Thymus (tissue), 11 donors: ENCODE results near the gene ZNF346. TPM values are rescaled to one million over a fixed set of nuclear protein-coding genes. Genes with fewer than 3 reads are reported as not detected.

Source experiments
- DNase-seq, 9 donors: peaks; one replicate each; pipeline ENCODE4 v3.0.0-alpha.2; 2013; ENCODE audit warnings: low spot score in 9 of 9, low read depth in 6 of 9, missing footprints in 1 of 9
- H3K27ac ChIP-seq, 2 donors: one replicate each; pipeline ENCODE4 v1.5.1; 2013; ENCODE audit warnings: control low read depth in 1 of 2, low read depth in 1 of 2, low read length in 1 of 2, mild to moderate bottlenecking in 1 of 2, moderate library complexity in 1 of 2
- H3K27me3 ChIP-seq, 2 donors: one replicate each; pipeline ENCODE4 v1.5.1; 2013; ENCODE audit warnings: low read length in 1 of 2; ENCODE audit not compliant: control insufficient read depth in 2 of 2, insufficient read depth in 1 of 2
- H3K36me3 ChIP-seq, 2 donors: one replicate each; pipeline ENCODE4 v1.5.1; 2013; ENCODE audit warnings: low read length in 1 of 2, mild to moderate bottlenecking in 1 of 2, moderate library complexity in 1 of 2; ENCODE audit not compliant: control insufficient read depth in 2 of 2, insufficient read depth in 2 of 2
- H3K4me1 ChIP-seq, 2 donors: one replicate each; pipeline ENCODE4 v1.5.1; 2013; ENCODE audit warnings: low read length in 2 of 2; ENCODE audit not compliant: control insufficient read depth in 2 of 2, insufficient read depth in 2 of 2
- H3K4me3 ChIP-seq, 2 donors: one replicate each; pipeline ENCODE4 v1.5.1; 2013; ENCODE audit warnings: low read length in 2 of 2, control low read depth in 1 of 2, mild to moderate bottlenecking in 1 of 2
- H3K9me3 ChIP-seq, 2 donors: one replicate each; pipeline ENCODE4 v1.5.1; 2013; ENCODE audit warnings: low read length in 1 of 2, mild to moderate bottlenecking in 1 of 2; ENCODE audit not compliant: control insufficient read depth in 2 of 2, insufficient read depth in 1 of 2
- WGBS: extraction: QIAGEN DNeasy Blood & Tissue Kit; methylation state at CpG from one replicate; pipeline ENCODE4 v1.1.7; 2013; 5-methylcytosine and 5-hydroxymethylcytosine counted together
- polyA plus RNA-seq: library from polyadenylated mRNA; stranded (reverse); fragments of 200-250 nt; gene quantifications from one replicate; pipeline ENCODE4 v1.2.3, GENCODE V29; 2013
- total RNA-seq: library from RNA; stranded (reverse); fragments of 120-200 nt; gene quantifications from one replicate; pipeline ENCODE4 v1.2.4, GENCODE V29; 2013
- donor health status: healthy.

Gene ZNF346
- total and polyA plus RNA-seq, 2 donors: 8.0 to 14.5 TPM

DNA sequence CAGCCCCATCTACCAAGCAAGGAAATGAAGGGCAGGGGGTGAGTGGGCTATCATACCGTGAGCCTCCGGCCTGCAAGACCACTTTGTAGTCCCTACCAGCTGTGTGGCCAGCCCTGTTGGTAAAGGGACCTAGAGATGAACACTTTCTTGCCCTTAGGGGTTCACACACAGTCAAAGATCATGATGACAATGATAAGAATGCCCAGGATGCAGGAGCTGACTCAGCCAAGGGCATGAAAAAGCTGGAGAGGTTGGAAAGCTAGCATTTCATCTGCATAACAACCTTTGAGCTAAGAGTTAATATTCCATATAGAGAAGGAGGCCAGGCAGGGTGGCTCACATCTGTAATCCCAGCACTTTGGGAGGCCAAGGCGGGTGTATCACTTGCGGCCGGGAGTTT, 45.0 kb downstream of the ZNF346 start:
- H3K36me3 ChIP-seq: peaks cover 36 to 41% of the 10 kb centered on the region in 2 donors

GRCh38 chr5:177070536-177071191, 48.2 kb downstream of the ZNF346 start:
- 97% methylated on average over 6 of the region's 6 CpGs for WGBS
- Histone ChIP-seq H3K27me3 (no peaks in the 10 kb centered on the region), H3K36me3 (peaks cover 12 to 23% of the 10 kb centered on the region in 2 donors), H3K9me3 (no peaks in the 10 kb centered on the region), H3K4me1 (peaks cover 0 to 3% of the 10 kb centered on the region in 2 donors), H3K27ac (no peak overlapping the region), H3K4me3 (no peak overlapping the region)
- DNase-seq: no peak

More for the DNA sequence above, 45.0 kb downstream of the ZNF346 start:
- Histone ChIP-seq H3K4me1 (peaks cover 0 to 3% of the 10 kb centered on the region in 2 donors), H3K27ac (no peak overlapping the region), H3K9me3 (no peaks in the 10 kb centered on the region), H3K4me3 (no peak overlapping the region), H3K27me3 (no peaks in the 10 kb centered on the region)
- WGBS: 99% methylated on average over 5 of the region's 5 CpGs
- no peak for DNase-seq

- H3K27ac ChIP-seq: no peak overlapping the region
- WGBS: 19% methylated on average over 6 of the region's 6 CpGs
Observed at GRCh38 chr5:177071666-177072385, 49.3 kb downstream of the ZNF346 start.

DNA sequence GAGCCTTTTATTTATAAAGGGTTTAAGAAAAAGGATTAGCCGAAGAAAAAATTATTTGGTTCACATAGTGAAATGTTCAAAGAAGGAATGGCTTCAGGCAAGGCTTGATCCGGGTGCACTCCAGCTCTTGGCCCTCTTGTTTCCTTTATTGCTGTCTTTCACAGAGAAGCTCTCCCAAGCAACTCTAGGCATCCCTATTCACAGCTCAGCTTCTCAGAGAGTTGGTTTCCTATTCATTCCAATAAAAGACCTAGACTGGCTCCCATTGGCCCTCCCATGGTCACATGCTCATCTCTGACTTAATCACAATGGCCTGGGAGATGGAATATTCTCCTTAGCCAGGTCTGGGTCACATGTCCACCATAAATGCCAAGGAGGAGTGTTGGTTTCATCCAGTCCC, 54.8 kb downstream of the ZNF346 start:
- 98% methylated on average over 2 of the region's 2 CpGs for WGBS

More at GRCh38 chr5:177071666-177072385, 49.3 kb downstream of the ZNF346 start:
- Histone ChIP-seq H3K36me3 (peaks cover 3 to 18% of the 10 kb centered on the region in 2 donors), H3K9me3 (no peaks in the 10 kb centered on the region), H3K27me3 (no peaks in the 10 kb centered on the region), H3K4me1 (peaks cover 0 to 3% of the 10 kb centered on the region in 2 donors), H3K4me3 (no peak overlapping the region)
- DNase-seq: peak; percentile 39 to 89 (median 75)

GRCh38 chr5:177079606-177080005, 57.1 kb downstream of the ZNF346 start:
- Histone ChIP-seq H3K27ac (no peak overlapping the region), H3K4me3 (no peak overlapping the region), H3K9me3 (no peaks in the 10 kb centered on the region), H3K27me3 (peaks cover 0 to 8% of the 10 kb centered on the region in 2 donors), H3K4me1 (no peaks in the 10 kb centered on the region), H3K36me3 (peaks cover 0 to 3% of the 10 kb centered on the region in 2 donors)
- no peak for DNase-seq
- WGBS: 91% methylated on average over 9 of the region's 9 CpGs

More for the DNA sequence above, 54.8 kb downstream of the ZNF346 start:
- H3K36me3 ChIP-seq: peaks cover 0 to 17% of the 10 kb centered on the region in 2 donors
- no peak for DNase-seq
- H3K9me3 ChIP-seq: no peaks in the 10 kb centered on the region
- H3K27ac ChIP-seq: no peak overlapping the region
- no peak overlapping the region for H3K4me3 ChIP-seq
- H3K4me1 ChIP-seq: no peaks in the 10 kb centered on the region
- H3K27me3 ChIP-seq: no peaks in the 10 kb centered on the region

DNA sequence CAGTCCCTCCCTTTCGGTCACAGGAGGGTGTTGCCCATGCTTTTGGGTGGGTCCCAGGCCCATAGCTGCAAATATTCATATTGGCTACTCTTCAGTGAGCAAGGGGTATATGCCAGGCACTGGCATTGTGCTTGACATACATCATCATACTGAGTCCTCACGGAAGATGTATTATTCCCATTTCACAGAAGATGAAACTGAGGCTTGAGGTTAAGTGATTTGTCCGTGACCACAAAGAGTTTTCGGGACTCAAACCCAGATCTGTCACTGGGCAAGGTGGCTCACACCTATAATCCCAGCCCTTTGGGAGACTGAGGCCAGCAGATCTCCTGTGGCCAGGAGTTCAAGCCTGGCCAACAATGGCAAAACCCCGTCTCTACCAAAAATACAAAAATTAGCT, 57.8 kb downstream of the ZNF346 start:
- no peaks in the 10 kb centered on the region for H3K4me1 ChIP-seq
- peaks cover 3 to 10% of the 10 kb centered on the region in 2 donors for H3K27me3 ChIP-seq
- no peak for DNase-seq
- H3K36me3 ChIP-seq: peaks cover 0 to 3% of the 10 kb centered on the region in 2 donors
- H3K4me3 ChIP-seq: no peak overlapping the region
- H3K27ac ChIP-seq: no peak overlapping the region
- H3K9me3 ChIP-seq: no peaks in the 10 kb centered on the region
- 95% methylated on average over 5 of the region's 5 CpGs for WGBS

GRCh38 chr5:177081859-177082258, 59.4 kb downstream of the ZNF346 start:
- Histone ChIP-seq H3K36me3 (peaks cover 0 to 3% of the 10 kb centered on the region in 2 donors), H3K4me3 (no peak overlapping the region), H3K27ac (no peak overlapping the region), H3K9me3 (no peaks in the 10 kb centered on the region), H3K4me1 (peaks cover 1% of the 10 kb centered on the region in 2 donors), H3K27me3 (peaks cover 3 to 17% of the 10 kb centered on the region in 2 donors)
- DNase-seq: no peak
- 92% methylated on average over 10 of the region's 10 CpGs for WGBS

GRCh38 chr5:177083357-177083756, 60.9 kb downstream of the ZNF346 start:
- Histone ChIP-seq H3K27ac (no peak overlapping the region), H3K27me3 (peaks cover 8 to 31% of the 10 kb centered on the region in 2 donors), H3K4me1 (peaks cover 10 to 11% of the 10 kb centered on the region in 2 donors), H3K4me3 (no peak overlapping the region), H3K9me3 (no peaks in the 10 kb centered on the region), H3K36me3 (peaks cover 0 to 3% of the 10 kb centered on the region in 2 donors)
- DNase-seq: no peak
- 81% methylated on average over 4 of the region's 4 CpGs for WGBS

GRCh38 chr5:177084175-177084574, 61.7 kb downstream of the ZNF346 start:
- no peak overlapping the region for H3K4me3 ChIP-seq

More at GRCh38 chr5:177084175-177084574, 61.7 kb downstream of the ZNF346 start:
- Histone ChIP-seq H3K4me1 (peaks cover 10 to 11% of the 10 kb centered on the region in 2 donors), H3K36me3 (peaks cover 0 to 3% of the 10 kb centered on the region in 2 donors), H3K9me3 (no peaks in the 10 kb centered on the region), H3K27me3 (peaks cover 9 to 38% of the 10 kb centered on the region in 2 donors), H3K27ac (no peak overlapping the region)
- WGBS: 62% methylated on average over 4 of the region's 4 CpGs
- no peak for DNase-seq
